B cell (primary cell): ENCODE measurements around the gene SEL1L2.

Source experiments
- EZH2 ChIP-seq: IDR thresholded peaks from 2 replicates; pipeline ENCODE4 v1.6.1; 2012; ENCODE audit warnings: borderline replicate concordance, low read depth, mild to moderate bottlenecking, moderate library complexity, low read length; ENCODE audit not compliant: insufficient read depth, poor library complexity, severe bottlenecking
- TF ChIP-seq, protein P1 (sequence below): fragments of 200-600 bp; IDR thresholded peaks from one replicate; pipeline ENCODE4 v1.8.0; 2022; ENCODE audit warnings: antibody characterized with exemption, mild to moderate bottlenecking

DNA sequence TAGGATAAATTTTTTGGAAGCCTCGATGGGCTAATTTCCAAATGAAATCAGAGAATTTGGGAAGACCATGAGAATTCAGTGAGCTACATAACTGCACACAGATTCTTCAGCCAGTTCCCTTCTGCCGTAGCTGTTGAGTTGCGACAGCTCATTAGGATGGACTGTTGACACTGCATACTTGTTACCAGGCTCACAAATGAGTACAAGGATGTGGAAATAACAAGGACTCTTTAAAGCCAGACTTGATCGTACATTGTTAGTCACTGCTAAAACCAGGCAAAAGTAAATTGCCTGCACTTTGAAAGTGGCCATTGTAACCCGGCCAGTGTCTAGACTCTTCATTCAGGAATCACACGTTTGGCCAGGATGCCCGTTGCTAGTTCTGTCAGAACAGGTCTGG lies 168.5 kb downstream of the SEL1L2 start:
- TF ChIP-seq, protein P1, sequence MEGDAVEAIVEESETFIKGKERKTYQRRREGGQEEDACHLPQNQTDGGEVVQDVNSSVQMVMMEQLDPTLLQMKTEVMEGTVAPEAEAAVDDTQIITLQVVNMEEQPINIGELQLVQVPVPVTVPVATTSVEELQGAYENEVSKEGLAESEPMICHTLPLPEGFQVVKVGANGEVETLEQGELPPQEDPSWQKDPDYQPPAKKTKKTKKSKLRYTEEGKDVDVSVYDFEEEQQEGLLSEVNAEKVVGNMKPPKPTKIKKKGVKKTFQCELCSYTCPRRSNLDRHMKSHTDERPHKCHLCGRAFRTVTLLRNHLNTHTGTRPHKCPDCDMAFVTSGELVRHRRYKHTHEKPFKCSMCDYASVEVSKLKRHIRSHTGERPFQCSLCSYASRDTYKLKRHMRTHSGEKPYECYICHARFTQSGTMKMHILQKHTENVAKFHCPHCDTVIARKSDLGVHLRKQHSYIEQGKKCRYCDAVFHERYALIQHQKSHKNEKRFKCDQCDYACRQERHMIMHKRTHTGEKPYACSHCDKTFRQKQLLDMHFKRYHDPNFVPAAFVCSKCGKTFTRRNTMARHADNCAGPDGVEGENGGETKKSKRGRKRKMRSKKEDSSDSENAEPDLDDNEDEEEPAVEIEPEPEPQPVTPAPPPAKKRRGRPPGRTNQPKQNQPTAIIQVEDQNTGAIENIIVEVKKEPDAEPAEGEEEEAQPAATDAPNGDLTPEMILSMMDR, result no peak
- TF ChIP-seq EZH2, result no peak
